ENCODE measurements around the gene ANKRD40CL. TPM values are rescaled to one million over a fixed set of nuclear protein-coding genes. Genes with fewer than 3 reads are reported as not detected.
A peak's percentile ranks its signal among the peaks of the same experiment; 100 is the strongest.
"Not testable (repeated sequence)": the region's sequence is repeated elsewhere in the genome, so short reads cannot be mapped to it uniquely, and the experiment has no call there.

The ANKRD40CL gene
- total RNA-seq, 1 donor from 2014 or later: not detected

- DNase-seq: no peak
These were observed 8.3 kb downstream of the ANKRD40CL start for GRCh38 chr17:50758989-50759544.

- no peak for DNase-seq
These were observed 8.8 kb downstream of the ANKRD40CL start for GRCh38 chr17:50758524-50758923.

GRCh38 chr17:50754521-50754920 lies 12.8 kb downstream of the ANKRD40CL start:
- DNase-seq: no peak

- DNase-seq: no peak
These were observed 18.1 kb downstream of the ANKRD40CL start for GRCh38 chr17:50749245-50749644.

GRCh38 chr17:50745631-50746030 lies 21.7 kb downstream of the ANKRD40CL start:
- no peak for DNase-seq

- no peak for DNase-seq
These were observed 28.2 kb downstream of the ANKRD40CL start for GRCh38 chr17:50739098-50739497.

GRCh38 chr17:50737118-50737698 lies 30.1 kb downstream of the ANKRD40CL start:
- no peak for DNase-seq

- DNase-seq: no peak
These were observed 32.0 kb downstream of the ANKRD40CL start for GRCh38 chr17:50735287-50735686.

GRCh38 chr17:50731575-50732460 lies 35.5 kb downstream of the ANKRD40CL start:
- DNase-seq: no peak

GRCh38 chr17:50728881-50729765 lies 38.2 kb downstream of the ANKRD40CL start:
- DNase-seq: no peak

- no peak for DNase-seq
These were observed 39.2 kb downstream of the ANKRD40CL start for GRCh38 chr17:50728112-50728429.

GRCh38 chr17:50725769-50726655 lies 41.3 kb downstream of the ANKRD40CL start:
- DNase-seq: no peak

GRCh38 chr17:50724622-50725021 lies 42.7 kb downstream of the ANKRD40CL start:
- not testable (repeated sequence) for DNase-seq

GRCh38 chr17:50722746-50723145 lies 44.6 kb downstream of the ANKRD40CL start:
- DNase-seq: no peak

GRCh38 chr17:50721194-50722010 lies 45.9 kb downstream of the ANKRD40CL start:
- DNase-seq: no peak

GRCh38 chr17:50719924-50720794 lies 47.2 kb downstream of the ANKRD40CL start:
- no peak for DNase-seq

- DNase-seq: peak; percentile 91
These were observed 48.0 kb downstream of the ANKRD40CL start, which contains the start of gene LUC7L3 for GRCh38 chr17:50719144-50719923. LUC7L3 (plus strand) TSS chr17:50719603; CDS start chr17:50719733, 130 bp downstream.

- no peak for DNase-seq
These were observed 51.8 kb downstream of the ANKRD40CL start for GRCh38 chr17:50715471-50715870.

GRCh38 chr17:50712641-50713040 lies 54.7 kb downstream of the ANKRD40CL start:
- DNase-seq: no peak

All from skin of body (tissue), 2 donors.